Chondrocyte (in vitro differentiated cells): ENCODE data around the gene ROBO4. TPM values are rescaled to one million over a fixed set of nuclear protein-coding genes. Genes with fewer than 3 reads are reported as not detected.
A peak's percentile ranks its signal among the peaks of the same experiment; 100 is the strongest.

Source experiments
- DNase-seq: peaks from one replicate; pipeline ENCODE4 v3.0.0; 2021; ENCODE audit warnings: mixed read lengths, low spot score
- H3K27ac Mint-ChIP-seq: one replicate; pipeline ENCODE4 v1.8.0; 2021; ENCODE audit warnings: mild to moderate bottlenecking, moderate library complexity, mixed read lengths; ENCODE audit not compliant: unreplicated experiment
- H3K27me3 Mint-ChIP-seq: 2 replicates; pipeline ENCODE4 v1.8.0; 2021; ENCODE audit warnings: low read depth, mixed read lengths
- H3K36me3 Mint-ChIP-seq: 2 replicates; pipeline ENCODE4 v1.8.0; 2021; ENCODE audit warnings: low read depth, mixed read lengths
- H3K4me1 Mint-ChIP-seq: 2 replicates; pipeline ENCODE4 v1.8.0; 2021; ENCODE audit warnings: low read depth, mild to moderate bottlenecking, mixed read lengths
- H3K4me3 Mint-ChIP-seq: one replicate; pipeline ENCODE4 v1.8.0; 2021; ENCODE audit warnings: mild to moderate bottlenecking, moderate library complexity, mixed read lengths; ENCODE audit not compliant: unreplicated experiment
- H3K9me3 Mint-ChIP-seq: 2 replicates; pipeline ENCODE4 v1.8.0; 2021; ENCODE audit warnings: low read depth, mixed read lengths
- total RNA-seq: library from RNA; stranded (reverse); gene quantifications from 3 replicates; pipeline ENCODE4 v1.2.1, GENCODE V29; 2021
- TF ChIP-seq, protein P1 (sequence below): fragments of 200-600 bp; sonication (generic); IDR thresholded peaks from 2 replicates; pipeline ENCODE4 v1.5.0; 2021; ENCODE audit warnings: antibody characterized with exemption, mild to moderate bottlenecking, moderate library complexity

Gene ROBO4
- total RNA-seq, 1 donor from 2014 or later, result not detected

DNA sequence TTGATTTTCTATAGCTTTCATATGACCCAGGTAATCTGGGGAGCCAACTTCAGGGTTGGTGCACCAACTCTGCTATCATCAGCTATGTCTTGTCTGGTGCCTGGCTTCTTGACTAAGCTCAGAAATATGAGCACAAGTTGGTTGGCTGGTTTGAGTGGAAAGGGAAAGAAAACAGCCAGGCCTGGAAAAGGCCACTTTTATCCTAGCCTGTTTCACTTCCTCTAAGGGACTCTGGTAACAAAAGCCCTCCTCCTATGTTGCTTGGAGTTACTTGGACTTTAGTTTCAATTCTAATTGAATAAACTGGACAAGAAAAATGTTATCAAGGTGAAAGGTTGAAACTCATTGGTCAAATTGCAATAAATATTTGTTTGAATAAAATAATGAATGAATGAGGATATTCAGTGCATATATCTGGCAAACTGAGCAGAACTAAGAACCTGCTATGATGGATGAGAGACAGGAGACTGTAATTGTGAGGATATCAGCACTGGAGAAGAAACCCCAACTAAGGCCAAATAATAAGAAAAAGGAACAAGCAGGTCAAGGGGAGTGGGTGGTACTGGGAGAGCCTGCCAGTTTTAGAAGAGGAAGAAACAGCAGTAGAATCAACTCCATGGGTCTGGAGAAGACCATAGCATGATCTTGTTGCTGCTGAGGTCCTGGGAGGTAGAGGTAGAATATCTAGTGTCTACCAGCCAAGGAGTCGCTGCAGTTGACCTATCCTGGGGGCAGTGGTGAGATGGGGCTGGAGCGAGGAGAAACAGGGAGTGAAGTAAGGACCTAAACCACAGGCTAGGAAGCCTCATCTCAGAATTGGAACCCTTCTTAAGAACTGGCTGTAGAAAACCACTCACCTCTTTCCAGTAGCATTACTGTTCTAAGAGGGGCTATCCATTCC, 8.2 kb downstream of the ROBO4 start:
- Mint-ChIP-seq H3K4me1 (no peaks in the 10 kb centered on the region), H3K36me3 (no peaks in the 10 kb centered on the region), H3K9me3 (no peaks in the 10 kb centered on the region), H3K27me3 (no peaks in the 10 kb centered on the region), H3K4me3 (no peak overlapping the region), H3K27ac (no peak overlapping the region)
- TF ChIP-seq, protein P1, sequence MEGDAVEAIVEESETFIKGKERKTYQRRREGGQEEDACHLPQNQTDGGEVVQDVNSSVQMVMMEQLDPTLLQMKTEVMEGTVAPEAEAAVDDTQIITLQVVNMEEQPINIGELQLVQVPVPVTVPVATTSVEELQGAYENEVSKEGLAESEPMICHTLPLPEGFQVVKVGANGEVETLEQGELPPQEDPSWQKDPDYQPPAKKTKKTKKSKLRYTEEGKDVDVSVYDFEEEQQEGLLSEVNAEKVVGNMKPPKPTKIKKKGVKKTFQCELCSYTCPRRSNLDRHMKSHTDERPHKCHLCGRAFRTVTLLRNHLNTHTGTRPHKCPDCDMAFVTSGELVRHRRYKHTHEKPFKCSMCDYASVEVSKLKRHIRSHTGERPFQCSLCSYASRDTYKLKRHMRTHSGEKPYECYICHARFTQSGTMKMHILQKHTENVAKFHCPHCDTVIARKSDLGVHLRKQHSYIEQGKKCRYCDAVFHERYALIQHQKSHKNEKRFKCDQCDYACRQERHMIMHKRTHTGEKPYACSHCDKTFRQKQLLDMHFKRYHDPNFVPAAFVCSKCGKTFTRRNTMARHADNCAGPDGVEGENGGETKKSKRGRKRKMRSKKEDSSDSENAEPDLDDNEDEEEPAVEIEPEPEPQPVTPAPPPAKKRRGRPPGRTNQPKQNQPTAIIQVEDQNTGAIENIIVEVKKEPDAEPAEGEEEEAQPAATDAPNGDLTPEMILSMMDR, result no peak
- no peak for DNase-seq

DNA sequence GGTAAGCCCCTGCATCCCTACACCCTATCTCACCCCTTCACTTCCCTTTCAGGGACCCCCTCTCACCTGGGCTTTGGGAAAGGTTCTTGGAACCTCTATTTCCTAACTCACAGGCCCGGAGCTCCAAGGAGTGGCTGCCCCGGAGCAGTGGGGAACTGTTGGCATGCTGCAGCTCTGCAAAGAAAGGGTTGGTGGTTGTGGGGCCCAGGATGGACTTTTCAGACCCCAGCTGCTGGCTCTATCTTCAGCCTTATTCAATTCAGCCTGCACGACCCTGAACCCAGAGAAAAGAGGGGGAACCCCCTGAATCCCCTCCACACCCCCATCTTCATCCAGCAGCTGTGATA, 10.0 kb downstream of the ROBO4 start:
- DNase-seq, result no peak

DNA sequence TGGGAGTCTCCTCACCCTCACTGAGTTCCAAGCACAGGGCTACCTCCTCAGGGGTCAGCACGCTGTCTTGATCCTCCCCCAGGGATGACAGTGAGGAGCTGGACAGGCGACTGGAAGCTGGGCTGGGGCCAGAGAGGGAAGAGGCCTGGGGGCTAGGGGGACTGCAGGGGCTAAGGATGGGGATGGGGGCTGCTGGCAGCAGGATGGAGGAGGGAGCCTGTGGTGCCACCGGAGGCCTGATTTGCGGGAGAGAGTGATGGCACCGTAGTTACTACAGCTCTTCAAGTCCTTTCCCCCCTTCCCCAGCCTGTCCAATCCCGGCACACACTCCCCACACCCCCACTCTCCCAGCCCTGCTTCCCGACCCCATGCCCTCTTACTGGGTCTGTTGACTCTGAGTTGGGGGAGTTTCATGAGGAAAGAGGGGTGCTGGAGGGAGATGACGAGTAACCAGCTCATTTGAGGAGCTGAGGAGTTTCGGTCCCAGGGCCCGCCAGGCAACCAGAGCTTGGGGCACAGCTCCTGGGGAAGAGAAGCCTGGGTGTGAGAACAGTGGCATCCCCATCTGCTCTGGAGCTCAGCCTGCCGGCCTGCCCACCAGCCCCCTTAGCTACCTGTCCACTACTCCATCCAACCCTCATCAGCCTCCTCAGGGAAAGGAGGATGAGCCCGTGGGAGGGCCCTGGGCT, 10.5 kb downstream of the ROBO4 start:
- Mint-ChIP-seq H3K4me1 (peaks cover 9% of the 10 kb centered on the region), H3K4me3 (no peak overlapping the region), H3K27me3 (no peaks in the 10 kb centered on the region), H3K27ac (no peak overlapping the region), H3K9me3 (no peaks in the 10 kb centered on the region), H3K36me3 (no peaks in the 10 kb centered on the region)
- TF ChIP-seq, protein P1, result no peak
- DNase-seq, result no peak

More for the DNA sequence above, 10.0 kb downstream of the ROBO4 start:
- no peaks in the 10 kb centered on the region for H3K9me3 Mint-ChIP-seq
- H3K27me3 Mint-ChIP-seq, result no peaks in the 10 kb centered on the region
- TF ChIP-seq, protein P1, result no peak
- peaks cover 4% of the 10 kb centered on the region for H3K4me1 Mint-ChIP-seq
- no peaks in the 10 kb centered on the region for H3K36me3 Mint-ChIP-seq
- H3K27ac Mint-ChIP-seq, result no peak overlapping the region
- H3K4me3 Mint-ChIP-seq, result no peak overlapping the region

DNA sequence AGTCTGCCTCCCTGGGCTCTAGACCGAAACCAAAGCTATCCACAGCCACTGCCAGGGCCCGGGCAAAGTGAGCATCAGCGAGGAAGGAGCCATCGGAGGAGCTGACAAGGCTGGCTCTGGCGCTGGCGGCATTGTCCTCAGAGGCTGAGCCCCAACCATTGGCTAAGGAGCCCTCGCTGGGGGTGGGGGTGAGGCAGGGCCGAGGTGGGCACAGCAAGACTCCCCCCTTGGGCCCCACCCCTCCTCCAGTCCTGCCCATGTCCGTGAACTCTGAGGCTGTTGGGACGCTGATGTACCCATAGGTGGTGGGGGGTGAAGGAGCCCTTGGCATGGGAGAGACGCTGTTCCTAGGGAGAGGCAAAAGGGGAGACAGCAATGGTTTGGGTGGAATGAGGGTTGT, 11.2 kb downstream of the ROBO4 start:
- Mint-ChIP-seq H3K36me3 (no peaks in the 10 kb centered on the region), H3K27me3 (no peaks in the 10 kb centered on the region), H3K4me3 (no peak overlapping the region), H3K9me3 (no peaks in the 10 kb centered on the region), H3K4me1 (peaks cover 12% of the 10 kb centered on the region), H3K27ac (no peak overlapping the region)
- TF ChIP-seq, protein P1, result no peak
- DNase-seq, result peak; percentile 74

DNA sequence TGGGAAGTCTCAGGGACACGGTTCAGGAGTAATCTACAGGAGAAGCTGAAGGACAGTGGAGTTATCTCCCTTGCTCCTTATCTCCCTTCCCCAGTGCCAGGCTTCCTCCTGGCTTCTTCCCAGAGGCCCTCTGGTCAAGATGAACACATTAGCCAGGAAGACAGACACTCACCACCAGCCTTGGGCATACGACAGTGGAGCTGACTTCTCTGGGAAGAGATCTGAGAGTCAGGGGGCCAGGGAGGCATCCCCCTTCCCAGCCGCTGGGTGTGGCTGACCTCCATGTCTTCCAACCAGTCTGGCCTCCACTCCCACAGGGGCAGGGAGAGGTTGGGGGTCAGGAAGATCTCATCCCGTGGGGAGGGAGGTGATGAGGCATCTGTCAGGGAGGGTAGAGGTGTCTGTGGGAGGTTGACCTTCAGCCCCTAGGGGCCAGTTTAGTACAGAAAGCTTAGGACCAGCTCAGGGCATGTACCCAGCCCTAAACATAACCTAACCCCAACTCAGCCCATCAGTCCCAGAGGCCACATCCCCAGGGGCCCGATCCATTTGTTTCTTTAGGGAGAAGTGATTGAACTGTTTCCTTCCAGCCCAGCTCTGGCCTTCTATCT, 12.7 kb downstream of the ROBO4 start:
- Mint-ChIP-seq H3K27me3 (no peaks in the 10 kb centered on the region), H3K36me3 (no peaks in the 10 kb centered on the region), H3K9me3 (no peaks in the 10 kb centered on the region), H3K27ac (no peak overlapping the region), H3K4me3 (no peak overlapping the region), H3K4me1 (peaks cover 12% of the 10 kb centered on the region)
- no peak for DNase-seq
- TF ChIP-seq, protein P1, result no peak
